Neuron (in vitro differentiated cells): Measurements from ENCODE around the gene ASTL.
A peak's percentile ranks its signal among the peaks of the same experiment; 100 is the strongest.

Experiments used
- H2AFZ ChIP-seq: one replicate; pipeline ENCODE4 v1.6.1; 2013; ENCODE audit warnings: low read depth, mild to moderate bottlenecking, inconsistent platforms, low read length, moderate library complexity
- H3K27me3 ChIP-seq: one replicate; pipeline ENCODE4 v1.6.1; 2013; ENCODE audit warnings: low read length; ENCODE audit not compliant: insufficient read depth
- H3K36me3 ChIP-seq: one replicate; pipeline ENCODE4 v1.6.1; 2013; ENCODE audit warnings: low read length; ENCODE audit not compliant: insufficient read depth
- H3K4me1 ChIP-seq: one replicate; pipeline ENCODE4 v1.6.1; 2013; ENCODE audit warnings: low read length; ENCODE audit not compliant: insufficient read depth
- H3K4me3 ChIP-seq: 2 replicates; pipeline ENCODE4 v1.5.1; 2013; ENCODE audit warnings: mild to moderate bottlenecking, low read length, moderate library complexity
- H3K9me3 ChIP-seq: one replicate; pipeline ENCODE4 v1.6.1; 2013; ENCODE audit warnings: low read length

ASTL gene

DNA sequence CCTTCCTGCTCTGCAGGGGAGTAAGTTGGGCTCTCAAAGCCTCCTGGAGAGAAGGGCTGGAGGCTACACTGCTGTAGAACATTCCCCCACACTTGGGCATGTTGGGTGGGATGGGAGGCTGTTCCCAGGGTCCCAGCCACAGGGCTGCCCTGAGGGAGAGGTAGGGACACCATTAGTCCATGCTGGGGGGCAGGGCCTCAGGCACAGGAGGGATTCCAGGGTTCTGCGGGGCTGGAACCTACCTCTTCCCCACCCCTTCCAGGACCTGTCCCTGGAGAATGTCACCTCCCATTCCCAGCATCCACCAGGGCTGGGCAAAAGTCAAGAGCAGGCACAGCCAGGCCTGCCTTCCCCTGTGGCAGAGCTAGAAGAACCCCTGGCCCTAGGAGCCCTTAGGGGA is 15.0 kb downstream of the ASTL start:
- peaks cover 57% of the 10 kb centered on the region for H3K27me3 ChIP-seq

GRCh38 chr2:96122391-96122790 is 15.9 kb downstream of the ASTL start:
- Histone ChIP-seq H3K36me3 (no peaks in the 10 kb centered on the region), H2AFZ (no peak overlapping the region), H3K4me1 (no peaks in the 10 kb centered on the region), H3K4me3 (no peak overlapping the region), H3K27me3 (peaks cover 66% of the 10 kb centered on the region), H3K9me3 (no peaks in the 10 kb centered on the region)

More for the DNA sequence above, 15.0 kb downstream of the ASTL start:
- Histone ChIP-seq H3K4me3 (no peak overlapping the region), H3K4me1 (no peaks in the 10 kb centered on the region), H2AFZ (no peak overlapping the region), H3K36me3 (no peaks in the 10 kb centered on the region), H3K9me3 (no peaks in the 10 kb centered on the region)

- Histone ChIP-seq H3K4me3 (no peak overlapping the region), H3K4me1 (no peaks in the 10 kb centered on the region), H2AFZ (no peak overlapping the region), H3K9me3 (no peaks in the 10 kb centered on the region), H3K27me3 (peaks cover 69% of the 10 kb centered on the region), H3K36me3 (no peaks in the 10 kb centered on the region)
These were observed 16.9 kb downstream of the ASTL start for GRCh38 chr2:96121414-96121813.

GRCh38 chr2:96120991-96121390 is 17.3 kb downstream of the ASTL start:
- no peak overlapping the region for H2AFZ ChIP-seq
- H3K9me3 ChIP-seq = peaks cover 1% of the 10 kb centered on the region
- no peaks in the 10 kb centered on the region for H3K36me3 ChIP-seq
- H3K4me3 ChIP-seq = no peak overlapping the region
- no peaks in the 10 kb centered on the region for H3K4me1 ChIP-seq
- H3K27me3 ChIP-seq = peaks cover 74% of the 10 kb centered on the region

- H3K9me3 ChIP-seq = peaks cover 9% of the 10 kb centered on the region
- H3K4me3 ChIP-seq = no peak overlapping the region
- H3K27me3 ChIP-seq = peaks cover 81% of the 10 kb centered on the region
- H3K4me1 ChIP-seq = no peaks in the 10 kb centered on the region
- H3K36me3 ChIP-seq = no peaks in the 10 kb centered on the region
- H2AFZ ChIP-seq = no peak overlapping the region
These were observed 18.1 kb downstream of the ASTL start for GRCh38 chr2:96120091-96120720.

DNA sequence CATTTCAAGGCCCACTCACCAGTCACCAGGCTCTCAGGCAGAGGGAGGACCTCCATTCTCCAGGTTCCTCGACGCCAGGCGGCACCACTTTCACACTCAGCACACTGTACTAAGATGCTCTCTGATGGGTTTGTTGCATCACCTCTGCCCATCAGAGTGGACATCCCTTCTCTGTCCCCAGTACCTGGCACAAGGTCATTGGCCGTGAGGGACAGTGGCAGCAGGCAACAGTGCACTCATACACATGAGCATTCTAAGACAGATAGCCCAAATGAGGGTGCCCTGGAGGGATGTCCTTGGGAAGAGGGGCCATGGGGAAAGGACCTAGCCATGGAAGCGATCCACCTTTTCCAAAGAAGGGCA is 18.9 kb downstream of the ASTL start:
- Histone ChIP-seq H3K27me3 (peaks cover 90% of the 10 kb centered on the region), H2AFZ (no peak overlapping the region), H3K36me3 (no peaks in the 10 kb centered on the region), H3K9me3 (peaks cover 15% of the 10 kb centered on the region), H3K4me1 (no peaks in the 10 kb centered on the region), H3K4me3 (no peak overlapping the region)

- peaks cover 91% of the 10 kb centered on the region for H3K27me3 ChIP-seq
- no peak overlapping the region for H2AFZ ChIP-seq
- no peaks in the 10 kb centered on the region for H3K36me3 ChIP-seq
- H3K4me3 ChIP-seq = no peak overlapping the region
- H3K9me3 ChIP-seq = peaks cover 15% of the 10 kb centered on the region
- H3K4me1 ChIP-seq = no peaks in the 10 kb centered on the region
These were observed 19.5 kb downstream of the ASTL start for GRCh38 chr2:96118698-96119388.

DNA sequence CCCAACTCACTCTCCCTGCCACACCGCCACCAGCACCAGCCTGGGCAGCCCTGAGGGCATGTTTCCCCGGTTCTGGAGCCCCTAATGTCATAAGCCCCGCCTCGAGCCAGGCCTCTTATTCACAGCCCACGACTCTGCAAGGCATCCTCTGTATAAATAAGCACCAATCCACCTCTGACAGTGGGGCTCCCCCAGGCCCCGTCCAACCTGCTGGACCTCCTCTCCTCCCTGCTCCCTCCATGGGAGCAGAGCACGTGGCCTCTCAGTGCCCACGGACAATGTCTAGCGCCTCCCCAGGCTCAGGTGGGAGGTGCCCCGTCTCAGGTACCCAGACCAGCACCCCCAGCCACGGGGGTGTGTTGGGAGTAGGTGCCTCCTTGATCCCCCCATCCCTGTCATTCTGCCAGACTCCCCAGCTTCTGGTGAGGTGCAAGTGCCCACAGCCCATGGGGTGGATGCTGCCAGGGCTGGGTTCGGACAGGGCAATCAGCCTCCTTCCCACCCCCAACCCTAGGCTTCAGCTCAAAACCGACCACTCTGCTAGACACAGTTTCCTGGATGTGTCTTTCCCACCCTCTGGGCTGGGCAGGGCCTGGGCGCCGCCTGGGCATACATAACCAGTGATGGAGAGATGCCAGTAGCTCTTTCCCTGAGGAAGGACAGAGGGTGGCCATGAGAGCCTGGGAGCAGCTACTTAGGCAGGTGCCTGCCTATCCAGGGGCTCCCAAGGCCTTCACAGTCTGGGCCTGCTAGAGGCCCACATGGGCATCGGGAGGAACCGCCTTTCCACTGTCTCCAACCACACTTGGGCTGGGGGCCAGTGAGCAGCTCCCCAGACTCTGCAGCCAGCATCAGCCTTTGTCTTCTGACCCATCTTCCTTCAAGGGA is 20.4 kb downstream of the ASTL start:
- Histone ChIP-seq H3K36me3 (no peaks in the 10 kb centered on the region), H3K4me3 (no peak overlapping the region), H3K4me1 (no peaks in the 10 kb centered on the region), H3K27me3 (peaks cover 93% of the 10 kb centered on the region), H2AFZ (no peak overlapping the region), H3K9me3 (peaks cover 15% of the 10 kb centered on the region)

GRCh38 chr2:96116879-96117533 is 21.3 kb downstream of the ASTL start:
- Histone ChIP-seq H3K4me3 (peak overlapping the region; percentile 14), H3K4me1 (no peaks in the 10 kb centered on the region), H3K36me3 (no peaks in the 10 kb centered on the region), H3K9me3 (peaks cover 15% of the 10 kb centered on the region), H3K27me3 (peaks cover 88% of the 10 kb centered on the region), H2AFZ (peak overlapping the region; percentile 68)

GRCh38 chr2:96116424-96116878 is 21.9 kb downstream of the ASTL start, which contains the start of gene ADRA2B:
Gene ADRA2B (minus strand): TSS chr2:96116571. CDS start chr2:96116149, 422 bp downstream.
- peak within 1 kb of the TSS; percentile 68 for H2AFZ ChIP-seq
- no peaks in the 10 kb centered on the region for H3K4me1 ChIP-seq
- H3K36me3 ChIP-seq = no peaks in the 10 kb centered on the region
- H3K4me3 ChIP-seq = peak within 1 kb of the TSS; percentile 14
- peaks cover 15% of the 10 kb centered on the region for H3K9me3 ChIP-seq
- peaks cover 84% of the 10 kb centered on the region for H3K27me3 ChIP-seq

- peaks cover 15% of the 10 kb centered on the region for H3K9me3 ChIP-seq
- H2AFZ ChIP-seq = peak overlapping the region; percentile 68
- H3K36me3 ChIP-seq = no peaks in the 10 kb centered on the region
- H3K4me3 ChIP-seq = no peak overlapping the region
- H3K27me3 ChIP-seq = peaks cover 78% of the 10 kb centered on the region
- H3K4me1 ChIP-seq = no peaks in the 10 kb centered on the region
These were observed 22.5 kb downstream of the ASTL start for GRCh38 chr2:96115631-96116423.

DNA sequence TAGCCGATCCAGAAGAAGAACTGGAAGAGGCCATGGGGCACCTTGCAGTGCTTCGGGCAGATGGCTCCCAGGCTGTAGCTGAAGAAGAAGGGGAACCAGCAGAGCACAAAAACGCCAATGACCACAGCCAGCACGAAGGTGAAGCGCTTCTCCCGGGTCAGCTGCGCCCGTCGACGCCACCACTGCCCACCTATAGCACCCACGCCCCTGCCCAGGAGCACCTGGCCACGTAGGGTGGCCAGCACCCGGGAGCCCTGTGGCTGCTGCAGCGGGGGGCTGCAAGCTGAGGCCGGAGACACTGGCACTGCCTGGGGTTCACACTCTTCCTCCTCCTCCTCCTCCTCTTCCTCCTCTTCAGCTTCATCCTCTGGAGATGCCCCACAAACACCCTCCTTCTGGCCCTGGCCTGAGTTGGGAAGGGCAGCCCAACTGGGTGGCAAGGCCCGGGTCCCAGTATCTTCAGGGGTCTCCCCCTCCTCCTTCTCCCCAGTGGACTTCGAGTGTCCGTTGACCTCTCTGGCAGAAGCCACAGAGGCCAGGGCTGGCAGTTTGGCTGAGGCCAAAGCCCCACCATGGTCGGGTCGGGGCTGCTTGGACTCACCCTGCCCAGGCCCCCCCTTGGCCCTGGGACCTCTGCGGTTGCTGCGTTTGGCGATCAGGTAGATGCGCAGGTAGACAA is 23.3 kb downstream of the ASTL start:
- peaks cover 70% of the 10 kb centered on the region for H3K27me3 ChIP-seq
- no peaks in the 10 kb centered on the region for H3K36me3 ChIP-seq
- no peak overlapping the region for H3K4me3 ChIP-seq
- H3K9me3 ChIP-seq = peaks cover 15% of the 10 kb centered on the region
- H3K4me1 ChIP-seq = no peaks in the 10 kb centered on the region
- H2AFZ ChIP-seq = no peak overlapping the region
